A172 (cell line): Measurements from ENCODE around the gene SRRM5. TPM values are rescaled to one million over a fixed set of nuclear protein-coding genes. Genes with fewer than 3 reads are reported as not detected.
A peak's percentile ranks its signal among the peaks of the same experiment; 100 is the strongest.
"Not testable (repeated sequence)": the region's sequence is repeated elsewhere in the genome, so short reads cannot be mapped to it uniquely, and the experiment has no call there.

Source experiments
- DNase-seq: peaks from one replicate; pipeline ENCODE4 v3.0.0-alpha.2; 2015; ENCODE audit warnings: low spot score
- total RNA-seq: library from RNA; depleted of rRNA; stranded (reverse); fragments of >200 nt; shearing (Covaris generic); gene quantifications from 2 replicates; pipeline ENCODE4 v1.2.3, GENCODE V29; 2014

The SRRM5 gene
- total RNA-seq, 1 experiment from 2014 or later = not detected

DNA sequence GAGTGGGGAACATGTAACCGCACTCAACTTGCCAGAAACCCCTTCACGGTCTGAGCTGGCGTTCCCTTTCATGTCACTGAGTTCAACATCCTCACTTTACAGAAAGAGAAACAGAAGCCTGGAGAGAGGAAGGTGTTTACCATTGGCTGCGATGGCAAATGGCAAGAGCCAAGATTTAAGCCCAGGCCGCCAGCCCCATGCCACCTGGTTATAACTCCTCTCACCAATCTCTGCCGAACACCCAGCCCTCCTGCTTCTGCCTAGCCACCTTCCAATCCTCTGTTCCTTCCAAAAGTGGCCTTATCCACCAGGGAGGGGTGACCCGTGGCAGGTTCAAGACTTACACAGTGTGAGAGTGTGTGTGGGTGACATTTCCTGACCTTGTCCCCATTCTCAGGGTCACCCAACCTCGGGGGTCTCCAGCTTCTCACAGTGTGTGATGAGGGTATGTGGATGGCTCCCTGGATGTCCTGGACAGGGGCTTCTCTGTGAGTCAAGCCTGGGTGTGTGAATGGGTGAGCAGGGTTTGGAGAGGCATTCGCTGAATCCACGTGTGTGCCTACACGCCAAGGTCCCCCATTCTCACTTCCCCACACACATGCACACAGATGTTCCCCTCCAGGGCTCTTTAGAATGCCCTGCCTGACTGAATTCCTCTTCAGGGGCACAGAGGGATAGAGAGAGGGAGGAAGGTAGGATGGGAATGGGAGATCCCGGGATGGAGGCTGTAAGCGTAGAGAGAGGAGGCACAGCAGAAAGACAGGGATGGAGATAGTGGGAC is 26.5 kb downstream of the SRRM5 start:
- DNase-seq = no peak

DNA sequence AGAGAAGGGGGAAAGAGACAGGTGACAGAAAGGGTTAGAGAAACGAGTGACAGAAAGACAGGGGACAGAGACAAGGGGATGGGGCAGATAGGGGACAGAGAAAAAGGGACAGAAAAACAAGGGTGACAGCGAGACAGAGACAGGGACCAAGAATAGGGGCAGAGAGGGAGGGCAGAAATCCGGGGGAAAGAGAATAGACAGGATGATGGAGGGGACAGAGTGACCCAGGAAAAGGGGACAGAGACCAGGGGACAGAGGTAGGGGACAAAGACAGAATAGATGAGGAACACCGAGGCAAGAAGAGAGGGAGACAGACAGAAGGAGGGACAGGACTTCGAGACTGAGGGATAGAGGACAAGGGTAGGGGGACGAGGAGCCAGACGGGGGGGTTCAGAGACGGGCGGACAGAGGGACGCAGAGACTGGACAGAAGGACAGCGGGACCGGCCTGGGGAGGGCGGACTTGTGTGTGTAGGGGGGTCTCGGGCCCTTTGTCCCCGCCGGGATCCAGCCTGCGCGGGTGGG is 27.2 kb downstream of the SRRM5 start:
- no peak for DNase-seq

DNA sequence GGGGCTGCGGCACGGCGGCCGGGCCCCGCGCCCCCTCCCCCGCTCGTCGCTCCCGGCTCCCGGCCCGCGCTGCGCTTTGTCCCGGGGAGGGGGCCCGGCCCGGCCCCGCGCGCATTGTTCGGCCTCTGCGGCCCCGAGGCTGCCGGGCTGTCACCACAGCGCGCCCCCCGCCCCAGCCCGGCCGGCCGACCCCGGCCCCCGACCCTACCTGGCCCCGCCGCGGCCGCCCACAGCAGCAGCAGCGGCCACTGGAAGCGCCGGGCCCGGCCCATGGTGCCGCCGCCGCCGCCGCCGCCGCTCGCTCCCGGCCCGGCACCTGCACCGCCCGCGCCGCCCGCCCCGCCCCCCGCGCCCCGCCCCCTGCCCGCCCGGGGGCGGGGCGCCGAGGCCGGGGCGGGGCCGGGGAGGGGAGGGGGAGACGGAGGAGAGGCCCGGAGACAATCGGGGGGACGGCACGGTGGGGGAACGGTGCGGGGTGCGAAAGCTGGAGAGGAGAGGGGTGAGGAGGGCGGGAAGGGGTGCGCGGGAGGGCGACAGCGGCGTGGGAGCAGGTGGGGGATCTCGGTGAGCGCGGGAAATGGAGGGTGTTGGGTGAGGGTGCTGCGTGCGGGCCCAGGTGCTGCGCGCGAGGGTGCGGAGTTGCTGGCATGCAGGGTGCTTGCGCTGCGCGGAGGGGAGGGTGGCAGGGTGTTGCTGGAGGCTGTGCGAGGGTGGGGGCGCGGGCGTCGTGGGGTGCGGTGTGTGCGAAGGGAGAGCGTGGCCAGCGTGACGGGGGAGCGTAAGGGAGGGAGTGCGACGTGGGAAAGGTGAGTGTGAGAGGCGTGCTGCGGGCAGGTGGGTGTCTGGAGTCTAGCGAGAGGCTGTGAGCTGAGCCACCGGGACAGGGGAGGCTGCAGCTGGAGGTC is 27.9 kb downstream of the SRRM5 start, which contains the start of gene CADM4:
Gene CADM4 (minus strand): TSS at position 332 of the 905 bp plus-strand sequence. CDS start 60 bp downstream, at position 272.
- no peak for DNase-seq

DNA sequence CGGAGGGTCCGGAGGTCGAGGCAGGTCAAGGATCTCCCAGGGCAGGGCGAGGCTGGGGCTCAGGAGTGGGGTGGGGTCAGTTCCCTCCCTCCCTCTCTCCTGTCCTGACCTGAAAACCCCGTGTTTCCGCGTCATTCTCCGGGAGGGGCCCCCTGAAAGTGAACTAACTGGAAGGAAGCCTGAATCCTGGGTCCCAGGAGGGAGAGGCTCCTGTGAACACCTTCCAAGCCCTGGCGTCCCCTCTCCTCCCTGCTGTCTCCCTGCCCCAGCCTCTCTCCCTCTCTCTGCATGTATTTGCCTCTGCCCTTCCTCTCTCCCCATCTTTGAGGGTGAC is 28.5 kb downstream of the SRRM5 start:
- no peak for DNase-seq

DNA sequence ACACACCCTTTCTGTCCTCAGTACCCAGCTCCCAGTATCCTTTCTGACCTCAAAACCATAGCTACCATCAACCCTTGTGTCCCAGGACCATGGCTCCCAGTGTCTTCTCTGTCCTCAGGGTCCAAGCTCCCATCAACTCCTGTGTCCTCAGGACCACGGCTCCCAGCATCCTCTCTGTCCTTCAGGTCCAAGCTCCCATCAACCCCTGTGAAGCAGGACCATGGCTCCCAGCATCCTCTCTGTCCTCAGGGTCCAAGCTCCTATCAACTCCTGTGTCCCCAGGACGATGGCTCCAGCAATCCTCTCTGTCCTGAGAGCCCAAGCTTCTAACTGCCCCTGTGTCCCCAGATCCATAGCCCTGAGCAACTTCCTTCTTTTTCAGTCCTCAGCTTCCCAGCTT is 29.4 kb downstream of the SRRM5 start:
- no peak for DNase-seq

DNA sequence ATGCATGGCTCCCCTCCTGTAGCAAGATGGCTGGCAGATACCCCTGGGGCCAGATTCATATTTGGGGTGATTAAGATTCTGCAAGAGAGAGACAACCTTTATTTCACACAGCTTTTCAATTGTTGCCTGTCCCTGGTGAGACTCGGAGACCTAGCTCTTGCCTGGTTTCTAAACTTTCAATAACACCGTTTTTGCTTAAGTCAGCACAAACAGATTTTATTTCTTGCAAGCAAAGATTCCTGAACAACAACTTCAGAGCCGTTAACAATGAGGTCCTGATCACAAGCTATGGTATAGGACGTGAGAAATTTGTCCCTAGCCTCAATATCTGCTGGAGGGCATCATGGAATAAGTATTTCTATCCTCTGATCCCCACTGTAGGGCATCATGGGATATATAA is 30.6 kb downstream of the SRRM5 start:
- no peak for DNase-seq

DNA sequence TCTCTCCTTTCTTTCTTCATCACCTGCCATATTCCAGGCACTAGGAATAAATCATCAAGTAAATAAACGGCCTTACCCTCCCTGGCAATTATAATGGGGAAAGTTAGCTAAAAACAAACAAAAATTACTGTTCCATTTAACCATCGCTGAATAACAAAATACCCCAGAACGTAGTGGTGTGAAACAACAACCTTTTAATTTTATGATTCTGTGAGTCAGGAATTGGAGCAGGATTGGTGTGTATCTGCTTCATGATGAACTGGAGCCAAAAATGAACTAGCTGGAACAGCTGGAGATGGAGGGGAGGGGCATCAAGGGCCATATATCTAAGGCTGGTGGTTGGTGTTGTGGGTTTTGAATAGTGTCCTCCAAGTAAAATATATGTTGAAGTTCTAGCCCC is 31.4 kb downstream of the SRRM5 start:
- no peak for DNase-seq

DNA sequence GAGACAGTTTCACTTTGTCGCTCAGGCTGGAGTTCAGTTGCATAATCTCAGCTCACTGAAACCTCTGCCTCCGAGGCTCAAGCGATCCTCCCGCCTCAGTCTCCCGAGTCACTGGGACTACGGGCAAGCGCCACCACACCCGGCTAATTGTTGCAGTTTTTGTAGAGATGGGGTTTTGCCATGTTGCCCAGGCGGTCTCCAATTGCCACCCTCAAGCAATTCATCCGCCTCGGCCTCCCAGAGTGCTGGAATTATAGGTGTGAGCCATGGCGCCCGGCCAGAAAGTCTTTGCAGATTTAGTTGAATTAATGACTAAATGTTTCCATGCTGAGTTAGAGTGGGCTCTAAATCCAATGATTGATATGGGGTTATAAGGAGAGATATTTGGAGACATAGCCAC is 32.3 kb downstream of the SRRM5 start:
- no peak for DNase-seq

DNA sequence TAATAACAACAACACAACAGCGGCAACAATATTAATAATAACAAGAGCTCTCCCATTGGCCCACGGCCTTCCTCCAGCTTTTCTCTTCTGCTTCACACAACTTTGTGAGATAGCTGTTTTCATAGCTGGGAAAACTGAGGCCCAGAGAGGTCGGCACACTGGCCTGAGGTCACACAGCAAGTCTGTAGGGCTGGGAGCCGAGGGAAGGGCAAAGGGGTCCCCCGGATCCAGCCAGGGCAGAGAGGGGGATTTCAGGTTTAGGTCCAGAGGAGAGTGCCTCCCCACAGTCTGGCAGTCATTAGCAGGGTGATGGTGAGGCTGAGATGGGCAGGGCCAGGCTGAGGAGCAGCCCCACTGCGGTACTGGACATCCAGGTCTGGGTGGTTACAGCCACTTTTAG is 36.7 kb downstream of the SRRM5 start:
- DNase-seq = no peak

DNA sequence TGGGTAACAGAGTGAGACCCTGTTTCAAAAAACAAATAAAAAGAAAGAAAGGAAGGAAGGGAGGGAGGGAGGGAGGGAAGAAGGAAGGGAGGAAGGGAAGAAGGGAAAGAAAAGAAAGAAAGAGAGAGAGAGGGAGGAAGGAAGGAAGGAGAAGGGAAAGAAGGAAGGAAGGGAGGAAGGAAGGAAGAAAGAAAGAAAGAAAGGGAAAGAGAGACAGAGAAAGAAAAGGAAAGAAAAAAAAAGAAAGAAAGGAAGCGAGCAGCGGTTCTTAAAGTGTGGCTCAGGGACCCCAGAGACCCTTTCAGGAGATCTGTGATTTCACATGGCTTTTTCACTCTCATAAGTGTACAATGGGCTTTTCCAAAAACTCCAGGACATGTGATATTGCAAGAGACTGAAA is 37.6 kb downstream of the SRRM5 start:
- no peak for DNase-seq

DNA sequence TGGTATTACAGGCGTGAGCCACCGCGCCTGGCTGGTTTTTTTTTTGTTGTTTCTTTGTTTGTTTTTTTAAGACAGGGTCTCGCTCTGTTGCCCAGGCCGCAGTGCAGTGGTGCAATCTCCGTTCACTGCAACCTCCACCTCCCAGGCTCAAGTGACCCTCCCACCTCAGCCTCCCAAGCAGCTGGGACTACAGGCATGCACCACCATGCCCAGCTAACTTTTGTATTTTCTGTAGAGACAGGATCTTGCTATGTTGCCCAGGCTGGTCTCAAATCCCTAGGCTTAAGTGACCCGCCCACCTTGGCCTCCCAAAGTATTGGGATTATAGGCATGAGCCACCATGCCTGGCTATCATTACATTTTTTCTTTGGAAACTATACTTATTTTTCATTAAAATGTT is 38.4 kb downstream of the SRRM5 start:
- DNase-seq = not testable (repeated sequence)

DNA sequence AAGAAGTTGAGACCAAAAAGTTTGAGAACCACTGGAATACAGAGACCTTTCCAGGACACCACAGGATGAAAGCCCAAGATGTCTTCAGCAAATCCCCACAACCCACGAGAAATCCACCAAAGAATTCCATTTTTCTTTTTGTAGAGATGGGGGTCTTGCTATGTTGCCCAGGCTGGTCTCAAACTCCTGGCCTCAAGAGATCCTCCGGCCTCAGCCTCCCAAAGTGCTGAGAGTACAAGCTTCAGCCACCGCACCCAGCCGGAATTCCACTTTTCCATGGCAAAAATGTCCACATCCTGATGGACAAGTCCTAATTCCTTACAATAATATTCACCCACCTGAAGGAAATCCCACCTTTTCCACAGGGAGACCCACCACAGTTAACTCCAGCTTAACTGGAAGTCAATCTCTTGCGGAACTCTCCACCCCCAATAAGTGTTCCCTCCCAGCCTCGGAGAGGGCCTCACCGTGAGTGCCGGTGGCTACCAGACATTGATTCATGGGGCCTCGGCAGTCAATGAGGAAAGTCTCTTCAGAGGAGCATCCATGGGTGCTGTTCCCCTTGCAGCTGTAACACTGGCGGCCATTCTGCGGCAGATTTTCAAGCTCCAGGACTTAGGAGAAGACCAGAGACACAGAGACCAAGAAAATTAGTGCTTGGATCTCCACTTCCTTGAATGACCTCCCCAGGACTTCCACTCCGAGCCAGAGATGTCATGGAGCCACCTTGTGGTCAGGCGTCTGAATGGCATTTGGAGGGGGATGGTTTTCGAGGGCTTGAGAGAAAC is 40.1 kb downstream of the SRRM5 start:
- DNase-seq = peak; percentile 71

DNA sequence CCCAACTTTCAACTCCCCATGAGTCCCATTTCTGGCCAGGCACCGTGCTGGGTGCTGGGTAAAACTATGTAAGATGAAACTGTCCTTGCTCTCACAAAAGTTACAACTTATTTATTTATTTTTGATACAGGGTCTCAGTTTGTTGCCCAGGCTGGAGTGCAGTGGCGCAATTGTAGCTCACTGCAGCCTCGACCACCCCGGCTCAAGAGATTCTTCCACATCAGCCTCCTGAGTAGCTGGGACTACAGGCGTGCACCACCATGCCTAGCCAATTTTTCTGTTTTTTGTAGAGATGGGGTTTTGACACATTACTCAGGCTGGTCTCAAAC is 40.6 kb downstream of the SRRM5 start:
- DNase-seq = no peak

DNA sequence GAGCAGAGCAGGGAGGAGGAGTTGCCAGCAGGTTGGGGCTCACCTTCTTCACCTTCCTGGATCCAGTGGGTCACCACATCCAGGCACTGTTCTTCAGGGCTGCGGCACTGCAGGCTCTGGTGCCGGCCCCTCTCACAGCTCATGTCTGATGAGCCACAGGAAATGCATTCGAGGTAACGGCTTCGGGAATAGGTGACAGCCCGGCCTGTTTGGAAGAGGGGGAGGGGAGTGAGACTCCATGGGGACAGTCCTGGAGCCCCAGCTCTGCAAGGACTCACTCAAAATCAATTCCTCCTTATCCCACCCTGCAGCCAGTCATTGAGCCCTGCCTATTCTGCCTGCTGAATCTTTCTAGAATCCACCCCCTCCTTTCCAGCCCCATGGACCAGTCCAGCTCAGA is 44.5 kb downstream of the SRRM5 start:
- DNase-seq = no peak

DNA sequence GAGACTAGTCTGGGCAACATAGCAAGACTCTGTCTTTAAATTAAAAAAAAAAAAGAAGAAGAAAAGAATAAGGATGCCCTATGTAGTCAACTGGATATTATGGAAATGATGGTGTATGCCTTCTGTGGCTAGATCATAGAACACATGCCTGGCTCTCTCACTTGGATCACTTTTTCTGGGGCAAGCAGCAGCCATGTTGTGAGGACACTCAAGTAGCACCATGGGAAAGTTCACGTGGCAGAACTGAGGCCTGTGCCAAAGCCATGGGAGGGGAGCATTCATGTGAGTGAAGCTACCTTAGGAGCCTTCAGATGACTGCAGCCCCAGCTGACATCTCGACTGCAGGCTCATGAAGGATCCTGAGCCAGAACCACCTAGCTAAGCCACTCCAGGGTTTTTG is 46.1 kb downstream of the SRRM5 start:
- DNase-seq = no peak

DNA sequence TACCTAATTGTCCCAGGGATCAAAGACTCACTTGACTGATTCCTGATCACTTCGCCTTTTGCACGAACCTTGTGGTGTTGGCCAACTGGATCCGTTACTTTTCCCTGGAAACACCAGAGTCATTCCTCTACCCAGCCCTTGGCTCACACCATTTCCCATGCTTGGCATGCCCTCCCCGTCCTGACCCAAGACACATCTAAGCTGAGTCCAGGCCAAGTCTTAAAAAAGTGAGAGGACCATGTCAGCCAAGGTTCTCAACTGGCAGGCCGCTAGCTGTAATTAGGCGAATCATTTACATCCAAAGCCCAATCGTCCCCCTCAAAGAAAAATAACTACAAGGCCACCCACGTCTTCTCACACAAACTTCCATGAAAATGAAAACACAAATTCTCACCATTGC is 46.6 kb downstream of the SRRM5 start:
- no peak for DNase-seq

DNA sequence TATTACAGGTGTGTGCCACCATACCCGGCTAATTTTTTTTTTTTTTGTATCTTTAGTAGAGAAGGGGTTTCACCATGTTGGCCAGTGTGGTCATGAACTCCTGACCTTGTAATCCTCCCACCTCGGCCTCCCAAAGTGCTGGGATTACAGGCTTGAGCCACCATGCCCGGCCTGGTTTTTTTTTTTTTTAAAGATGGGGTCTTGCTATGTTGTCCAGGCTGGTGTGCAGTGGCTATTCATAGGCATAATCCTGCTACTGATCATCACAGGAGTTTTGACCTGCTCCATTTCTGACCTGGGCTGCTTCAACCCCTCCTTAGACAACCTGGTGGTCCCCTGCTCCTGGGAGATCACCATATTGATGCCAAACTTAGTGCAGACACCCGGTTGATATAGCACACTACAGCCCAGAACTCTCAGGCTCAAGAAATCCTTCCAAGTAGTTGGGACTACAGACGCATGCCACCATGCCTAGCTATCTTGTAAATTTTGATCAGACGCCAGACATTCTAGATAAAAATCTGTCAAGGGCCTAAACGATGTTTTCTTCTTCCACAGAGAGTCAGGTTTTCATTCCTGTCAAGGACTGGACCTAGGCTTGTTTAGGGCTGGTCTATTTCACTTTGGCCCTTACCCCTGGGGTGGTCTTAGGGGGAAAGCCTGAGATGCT is 48.5 kb downstream of the SRRM5 start:
- DNase-seq = no peak

DNA sequence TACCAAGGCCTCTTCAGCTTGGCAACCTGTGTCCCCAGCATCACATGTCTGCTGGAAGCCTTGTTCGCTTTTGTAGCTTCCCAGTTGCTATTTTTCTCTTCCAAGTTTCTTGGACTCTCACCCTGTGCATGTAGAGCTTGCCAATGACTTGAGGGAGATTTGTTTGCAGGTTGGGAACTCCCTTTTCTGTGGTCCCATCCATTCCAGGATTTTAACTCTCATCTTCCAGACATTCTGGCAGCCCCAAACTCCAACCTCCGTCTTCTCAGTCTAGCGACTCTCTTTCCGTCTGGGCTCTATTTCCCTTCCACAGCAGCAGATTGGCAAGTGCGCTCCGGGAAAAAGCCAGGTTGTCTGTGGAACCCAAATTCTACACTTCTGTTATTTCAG is 49.1 kb downstream of the SRRM5 start:
- no peak for DNase-seq

DNA sequence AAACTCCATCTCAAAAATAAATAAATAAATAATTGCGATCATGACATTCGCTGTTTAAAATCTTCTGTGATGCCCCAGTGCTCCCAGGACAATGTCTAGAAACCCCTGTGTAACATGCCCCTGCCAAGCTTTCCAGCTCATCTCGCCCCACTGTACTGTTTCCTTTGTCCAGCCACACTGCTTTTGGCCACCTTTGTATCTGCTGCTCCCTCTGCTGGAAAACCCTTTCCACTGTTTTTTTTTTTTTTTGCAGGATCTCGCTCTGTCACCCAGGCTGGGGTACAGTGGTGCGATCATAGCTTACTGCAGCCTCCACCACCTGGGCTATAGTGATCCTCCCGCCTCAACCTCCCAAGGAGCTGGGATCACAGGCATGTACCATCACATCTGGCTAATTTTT is 50.6 kb downstream of the SRRM5 start:
- DNase-seq = no peak

DNA sequence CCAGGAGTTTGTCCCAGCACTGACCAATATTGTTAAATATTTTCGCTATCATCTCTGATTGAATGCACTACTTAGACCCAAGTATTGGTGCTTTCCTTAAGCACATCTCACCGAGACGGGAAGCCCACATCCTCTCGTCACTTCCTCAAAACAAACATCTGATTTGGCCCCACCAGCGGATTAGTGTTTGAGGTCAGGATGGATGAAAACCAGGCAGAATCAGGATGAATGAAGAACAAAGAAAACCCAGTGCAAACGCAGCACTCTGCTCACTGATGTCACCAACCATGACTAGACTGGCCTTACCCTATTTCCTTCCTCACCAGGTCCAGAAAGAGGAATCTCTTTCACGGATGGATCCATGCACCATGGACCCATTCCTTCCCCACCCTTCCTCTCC is 52.1 kb downstream of the SRRM5 start:
- DNase-seq = no peak
